HEK293T (cell line): ENCODE results near the gene THRB.

ENCODE experiments used
- ARNT ChIP-seq: fragments of 450-650 bp; IDR thresholded peaks from 2 replicates; pipeline ENCODE4 v1.6.1; 2017; ENCODE audit warnings: mild to moderate bottlenecking
- BHLHE40 ChIP-seq: fragments of 450-650 bp; IDR thresholded peaks from 2 replicates; pipeline ENCODE4 v1.6.1; 2016; ENCODE audit warnings: mild to moderate bottlenecking, moderate library complexity, borderline replicate concordance
- CTBP1 ChIP-seq: fragments of 450-650 bp; IDR thresholded peaks from 2 replicates; pipeline ENCODE4 v1.6.1; 2016; ENCODE audit warnings: borderline replicate concordance
- ELF4 ChIP-seq: fragments of 450-650 bp; IDR thresholded peaks from 2 replicates; pipeline ENCODE4 v1.6.1; 2017; ENCODE audit warnings: antibody characterized with exemption
- L3MBTL2 ChIP-seq: fragments of 450-650 bp; conservative IDR thresholded peaks from 2 replicates; pipeline ENCODE4 v1.6.1; 2016; ENCODE audit warnings: mild to moderate bottlenecking
- LEF1 ChIP-seq: fragments of 450-650 bp; IDR thresholded peaks from 2 replicates; pipeline ENCODE4 v1.6.1; 2017; ENCODE audit warnings: mild to moderate bottlenecking, borderline replicate concordance
- NFRKB ChIP-seq: fragments of 450-650 bp; IDR thresholded peaks from 2 replicates; pipeline ENCODE4 v1.6.1; 2016; ENCODE audit warnings: mild to moderate bottlenecking, moderate library complexity
- PKNOX1 ChIP-seq: fragments of 450-650 bp; IDR thresholded peaks from 2 replicates; pipeline ENCODE4 v1.6.1; 2016
- SP1 ChIP-seq: fragments of 450-650 bp; IDR thresholded peaks from 2 replicates; pipeline ENCODE4 v1.6.1; 2017
- ZNF384 ChIP-seq: fragments of 450-650 bp; IDR thresholded peaks from 2 replicates; pipeline ENCODE4 v1.6.1; 2016

GRCh38 chr3:24341668-24342067 lies 153.0 kb downstream of the THRB start:
- TF ChIP-seq SP1, result no peak
- no peak for TF ChIP-seq LEF1
- no peak for TF ChIP-seq NFRKB
- TF ChIP-seq ARNT, result no peak
- no peak for TF ChIP-seq ELF4
- no peak for TF ChIP-seq ZNF384
- no peak for TF ChIP-seq CTBP1
- no peak for TF ChIP-seq BHLHE40
- no peak for TF ChIP-seq L3MBTL2
- no peak for TF ChIP-seq PKNOX1
